GM12878 (cell line): ENCODE results near the gene LRRC40.

Source experiments
- POLR2AphosphoS2 ChIP-seq: IDR thresholded peaks from 2 replicates; pipeline ENCODE4 v1.6.1; 2011; ENCODE audit warnings: low read depth, mild to moderate bottlenecking, low read length, improper control_type of control experiment, moderate library complexity
- TF ChIP-seq, protein P1 (sequence below), 3 experiments: IDR thresholded peaks in 2 of 3; conservative IDR thresholded peaks in 1 of 3; 2 replicates each; pipeline ENCODE4 v1.5.1; 2011; ENCODE audit warnings: low read depth in 3 of 3, low read length in 3 of 3, mild to moderate bottlenecking in 3 of 3, control low read depth in 2 of 3, moderate library complexity in 2 of 3, inconsistent platforms in 1 of 3, mixed read lengths in 1 of 3; ENCODE audit not compliant: control insufficient read depth in 2 of 3, insufficient read depth in 1 of 3; ENCODE audit errors: extremely low read depth in 1 of 3
- TF ChIP-seq, protein P2 (sequence below): IDR thresholded peaks from 2 replicates; pipeline ENCODE4 v1.6.1; 2012; ENCODE audit warnings: low read depth, low read length, improper control_type of control experiment

DNA sequence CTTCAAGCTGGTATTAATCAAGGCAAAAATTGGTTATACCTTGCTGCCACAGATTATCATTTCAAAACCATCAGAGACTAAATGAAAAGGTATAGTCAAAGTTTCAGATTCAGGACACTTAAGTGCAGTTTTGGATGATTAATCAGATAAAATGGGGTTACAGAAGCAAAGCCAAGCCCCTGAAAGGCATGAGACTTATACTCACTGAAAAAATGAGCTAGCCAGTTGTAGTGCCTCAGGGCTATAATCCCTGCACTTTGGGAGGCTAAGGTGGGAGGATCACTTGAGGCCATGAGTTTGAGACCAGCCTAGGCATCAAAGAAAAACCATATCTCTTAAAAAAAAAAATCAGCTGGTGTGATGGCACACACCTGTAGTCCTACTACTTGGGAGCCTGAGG is 15.2 kb downstream of the LRRC40 start:
- no peak for TF ChIP-seq POLR2AphosphoS2
- TF ChIP-seq, protein P1, sequence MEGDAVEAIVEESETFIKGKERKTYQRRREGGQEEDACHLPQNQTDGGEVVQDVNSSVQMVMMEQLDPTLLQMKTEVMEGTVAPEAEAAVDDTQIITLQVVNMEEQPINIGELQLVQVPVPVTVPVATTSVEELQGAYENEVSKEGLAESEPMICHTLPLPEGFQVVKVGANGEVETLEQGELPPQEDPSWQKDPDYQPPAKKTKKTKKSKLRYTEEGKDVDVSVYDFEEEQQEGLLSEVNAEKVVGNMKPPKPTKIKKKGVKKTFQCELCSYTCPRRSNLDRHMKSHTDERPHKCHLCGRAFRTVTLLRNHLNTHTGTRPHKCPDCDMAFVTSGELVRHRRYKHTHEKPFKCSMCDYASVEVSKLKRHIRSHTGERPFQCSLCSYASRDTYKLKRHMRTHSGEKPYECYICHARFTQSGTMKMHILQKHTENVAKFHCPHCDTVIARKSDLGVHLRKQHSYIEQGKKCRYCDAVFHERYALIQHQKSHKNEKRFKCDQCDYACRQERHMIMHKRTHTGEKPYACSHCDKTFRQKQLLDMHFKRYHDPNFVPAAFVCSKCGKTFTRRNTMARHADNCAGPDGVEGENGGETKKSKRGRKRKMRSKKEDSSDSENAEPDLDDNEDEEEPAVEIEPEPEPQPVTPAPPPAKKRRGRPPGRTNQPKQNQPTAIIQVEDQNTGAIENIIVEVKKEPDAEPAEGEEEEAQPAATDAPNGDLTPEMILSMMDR (IDR thresholded peaks at IDR 0.05 in 2 of 3, conservative IDR thresholded peaks at IDR 0.05 in 1 of 3; ENCODE audit: control insufficient read depth in 2 of 3, extremely low read depth in 1 of 3, insufficient read depth in 1 of 3, low read depth in 3 of 3, low read length in 3 of 3): no peak
- TF ChIP-seq, protein P2, sequence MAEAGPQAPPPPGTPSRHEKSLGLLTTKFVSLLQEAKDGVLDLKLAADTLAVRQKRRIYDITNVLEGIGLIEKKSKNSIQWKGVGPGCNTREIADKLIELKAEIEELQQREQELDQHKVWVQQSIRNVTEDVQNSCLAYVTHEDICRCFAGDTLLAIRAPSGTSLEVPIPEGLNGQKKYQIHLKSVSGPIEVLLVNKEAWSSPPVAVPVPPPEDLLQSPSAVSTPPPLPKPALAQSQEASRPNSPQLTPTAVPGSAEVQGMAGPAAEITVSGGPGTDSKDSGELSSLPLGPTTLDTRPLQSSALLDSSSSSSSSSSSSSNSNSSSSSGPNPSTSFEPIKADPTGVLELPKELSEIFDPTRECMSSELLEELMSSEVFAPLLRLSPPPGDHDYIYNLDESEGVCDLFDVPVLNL: no peak
